Measurements from ENCODE around the gene PLCH1.

Gene PLCH1

GRCh38 chr3:155744626-155745324 is at the start of gene PLCH1:
TSS of gene PLCH1 (minus strand) at chr3:155745071. CDS start at chr3:155704224, 40,847 bp downstream.
- TF ChIP-seq, protein P1, sequence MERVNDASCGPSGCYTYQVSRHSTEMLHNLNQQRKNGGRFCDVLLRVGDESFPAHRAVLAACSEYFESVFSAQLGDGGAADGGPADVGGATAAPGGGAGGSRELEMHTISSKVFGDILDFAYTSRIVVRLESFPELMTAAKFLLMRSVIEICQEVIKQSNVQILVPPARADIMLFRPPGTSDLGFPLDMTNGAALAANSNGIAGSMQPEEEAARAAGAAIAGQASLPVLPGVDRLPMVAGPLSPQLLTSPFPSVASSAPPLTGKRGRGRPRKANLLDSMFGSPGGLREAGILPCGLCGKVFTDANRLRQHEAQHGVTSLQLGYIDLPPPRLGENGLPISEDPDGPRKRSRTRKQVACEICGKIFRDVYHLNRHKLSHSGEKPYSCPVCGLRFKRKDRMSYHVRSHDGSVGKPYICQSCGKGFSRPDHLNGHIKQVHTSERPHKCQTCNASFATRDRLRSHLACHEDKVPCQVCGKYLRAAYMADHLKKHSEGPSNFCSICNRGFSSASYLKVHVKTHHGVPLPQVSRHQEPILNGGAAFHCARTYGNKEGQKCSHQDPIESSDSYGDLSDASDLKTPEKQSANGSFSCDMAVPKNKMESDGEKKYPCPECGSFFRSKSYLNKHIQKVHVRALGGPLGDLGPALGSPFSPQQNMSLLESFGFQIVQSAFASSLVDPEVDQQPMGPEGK (CRISPR knock-in tag; IDR thresholded peaks at IDR 0.05; ENCODE audit: borderline replicate concordance), result no peak
- TF ChIP-seq CREB5 (CRISPR knock-in tag; IDR thresholded peaks at IDR 0.05; ENCODE audit: low read depth), result no peak
- no peak for TF ChIP-seq TSHZ2 (CRISPR knock-in tag; IDR thresholded peaks at IDR 0.05)
- TF ChIP-seq ZNF70 (CRISPR knock-in tag; IDR thresholded peaks at IDR 0.05), result no peak
- ATAC-seq, result peak; percentile 87

- ATAC-seq, result no peak
- peak; percentile 76 for TF ChIP-seq ZFP30 (CRISPR knock-in tag; IDR thresholded peaks at IDR 0.05)
- no peak for TF ChIP-seq TSHZ2 (CRISPR knock-in tag; IDR thresholded peaks at IDR 0.05)
Measured at GRCh38 chr3:155792532-155792931, 47.7 kb upstream of the PLCH1 start.

GRCh38 chr3:155791190-155791589 is 46.3 kb upstream of the PLCH1 start:
- TF ChIP-seq TCF4 (CRISPR knock-in tag; IDR thresholded peaks at IDR 0.05; ENCODE audit: borderline replicate concordance) (no peak), CREB5 (CRISPR knock-in tag; IDR thresholded peaks at IDR 0.05; ENCODE audit: low read depth) (no peak), BACH2 (CRISPR knock-in tag; IDR thresholded peaks at IDR 0.05; ENCODE audit: borderline replicate concordance) (no peak), GLIS3 (CRISPR knock-in tag; IDR thresholded peaks at IDR 0.05) (no peak), CSDC2 (CRISPR knock-in tag; IDR thresholded peaks at IDR 0.05) (no peak), ZFP30 (CRISPR knock-in tag; IDR thresholded peaks at IDR 0.05) (no peak), ZC3H10 (CRISPR knock-in tag; IDR thresholded peaks at IDR 0.05) (no peak), ZFP3 (CRISPR knock-in tag; IDR thresholded peaks at IDR 0.05) (no peak), ARNTL (CRISPR knock-in tag; IDR thresholded peaks at IDR 0.05; ENCODE audit: borderline replicate concordance, low read depth) (no peak)
- TF ChIP-seq, protein P1 (CRISPR knock-in tag; IDR thresholded peaks at IDR 0.05; ENCODE audit: borderline replicate concordance), result no peak
- ATAC-seq, result no peak
